Myocyte (in vitro differentiated cells): ENCODE results near the gene KRTAP5-5. TPM values are rescaled to one million over a fixed set of nuclear protein-coding genes. Genes with fewer than 3 reads are reported as not detected.
"Not testable (repeated sequence)": the region's sequence is repeated elsewhere in the genome, so short reads cannot be mapped to it uniquely, and the experiment has no call there.

Source experiments
- DNase-seq: peaks from one replicate; pipeline ENCODE4 v3.0.0-alpha.2; 2012; ENCODE audit warnings: low read depth
- total RNA-seq: library from RNA; depleted of rRNA; stranded (reverse); fragments of >200 nt; gene quantifications from 2 replicates; pipeline ENCODE4 v1.2.3, GENCODE V29; 2014

KRTAP5-5 gene
- total RNA-seq, 1 donor from 2014 or later = not detected

DNA sequence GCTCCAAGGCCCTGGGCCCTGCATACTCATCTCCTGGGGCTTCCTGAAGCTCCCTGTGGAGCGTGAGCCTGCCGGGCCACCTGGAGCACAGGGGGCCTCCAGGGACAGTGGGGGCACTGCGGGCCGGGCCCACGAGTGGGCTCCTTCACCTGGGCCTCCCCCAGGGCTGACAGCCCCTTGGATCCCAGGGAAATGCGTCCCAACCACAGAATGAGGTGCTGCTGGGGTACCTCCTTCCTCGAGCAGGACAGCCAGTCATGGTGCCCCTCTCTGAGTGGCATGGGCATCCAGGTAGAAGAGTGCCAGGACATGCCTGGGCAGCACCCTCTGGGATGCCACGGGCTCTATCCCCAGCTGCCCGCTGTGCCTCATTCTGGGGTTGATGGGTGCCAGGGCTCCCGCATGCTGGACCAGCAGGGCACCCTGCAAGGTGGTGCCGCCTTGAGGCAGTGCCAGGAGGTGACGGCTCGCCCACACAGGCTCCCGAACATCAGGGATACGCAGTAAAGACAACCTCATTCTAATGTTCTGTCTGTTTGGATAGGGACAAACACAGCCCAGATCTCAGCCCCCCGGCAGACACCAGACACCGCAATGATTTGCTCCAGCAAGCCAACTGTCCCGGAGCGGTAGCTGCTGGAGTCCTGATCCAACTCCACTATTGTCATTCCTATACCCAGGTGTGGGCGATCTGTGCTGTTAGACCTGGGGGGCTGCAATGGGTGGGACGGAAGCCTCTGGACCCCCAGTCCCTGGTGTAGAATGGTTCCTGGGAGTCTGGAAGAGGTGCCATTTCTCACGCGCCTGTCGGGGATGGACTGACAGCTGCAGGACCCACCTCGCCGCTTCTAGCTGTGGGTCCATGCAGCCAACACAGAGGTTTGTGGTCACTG is 25.8 kb downstream of the KRTAP5-5 start:
- DNase-seq = no peak

DNA sequence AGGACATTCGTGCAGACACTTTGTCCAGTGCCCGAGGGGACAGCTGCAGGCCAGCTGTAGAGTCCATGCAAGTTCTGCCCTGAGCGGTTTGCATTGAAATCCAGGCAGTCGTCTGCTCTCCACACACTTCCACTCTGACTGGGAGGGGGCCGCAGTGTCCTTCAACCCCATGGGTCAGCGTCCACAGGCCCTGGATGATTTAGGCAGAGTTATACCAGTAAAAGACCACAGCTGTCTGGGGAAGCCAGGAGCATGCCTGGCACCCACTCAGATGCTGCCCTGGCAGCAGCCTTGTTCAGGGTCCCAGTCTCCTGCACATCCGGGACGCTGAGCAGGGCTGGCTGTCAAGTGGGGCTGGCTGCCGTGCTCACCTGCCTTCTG is 26.5 kb downstream of the KRTAP5-5 start:
- peak; percentile 51 for DNase-seq

DNA sequence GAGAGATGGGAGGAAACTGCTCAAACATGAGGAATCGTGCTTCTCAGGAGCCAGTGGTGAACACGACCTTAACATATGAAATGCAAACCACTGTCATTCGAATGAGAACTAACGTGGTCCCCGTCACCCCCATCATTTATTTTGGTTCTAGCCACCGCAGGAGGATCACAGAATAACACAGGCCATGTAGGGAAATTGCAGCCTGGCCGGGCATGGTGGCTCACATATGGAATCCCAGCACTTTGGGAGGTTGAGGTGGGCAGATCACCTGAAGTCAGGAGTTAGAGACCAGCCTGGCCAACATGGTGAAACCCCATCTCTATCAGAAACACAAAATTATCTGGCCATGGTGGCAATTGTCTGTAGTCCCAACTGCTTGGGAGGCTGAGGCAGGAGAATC is 27.1 kb downstream of the KRTAP5-5 start:
- DNase-seq = no peak

- no peak for DNase-seq
Observed at GRCh38 chr11:1659506-1659905, 29.9 kb downstream of the KRTAP5-5 start.

DNA sequence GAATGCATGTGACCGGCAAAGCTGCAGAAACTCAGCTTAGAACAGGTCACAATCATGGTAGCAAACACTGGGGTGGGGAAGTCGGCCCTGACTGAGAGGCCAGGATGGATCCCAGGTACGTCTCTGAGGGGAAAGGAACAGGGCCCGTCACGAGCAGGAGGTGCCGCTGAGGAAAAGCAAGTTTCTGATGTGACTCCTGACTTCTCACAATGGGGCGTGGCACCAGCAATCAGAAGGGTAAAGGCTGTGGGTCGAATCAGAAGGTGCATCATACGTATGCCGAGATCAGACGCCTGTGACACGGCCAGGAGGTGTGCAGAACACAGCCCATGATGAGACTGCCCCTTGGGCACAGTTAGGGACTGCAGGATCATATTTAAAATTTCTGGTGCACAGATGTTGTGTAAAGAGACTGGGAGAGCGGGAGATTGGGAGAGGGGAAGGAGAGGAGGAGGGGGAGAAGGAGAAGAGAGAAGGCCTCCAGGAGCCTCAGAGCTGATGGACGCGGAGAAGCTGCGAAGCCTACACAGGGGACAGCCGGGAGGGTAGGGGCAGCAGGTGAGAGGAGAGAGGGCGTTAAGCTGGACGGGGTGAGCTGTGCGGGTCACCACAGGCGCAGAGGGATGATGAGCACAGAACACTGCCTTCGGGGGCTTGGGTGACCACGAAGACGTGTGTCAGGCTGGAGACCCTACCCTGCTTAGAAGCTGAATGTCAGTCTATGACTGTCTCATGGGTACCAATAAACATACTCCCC is 30.7 kb downstream of the KRTAP5-5 start:
- DNase-seq = no peak

GRCh38 chr11:1661454-1662269 is 32.1 kb downstream of the KRTAP5-5 start:
- DNase-seq = not testable (repeated sequence)

DNA sequence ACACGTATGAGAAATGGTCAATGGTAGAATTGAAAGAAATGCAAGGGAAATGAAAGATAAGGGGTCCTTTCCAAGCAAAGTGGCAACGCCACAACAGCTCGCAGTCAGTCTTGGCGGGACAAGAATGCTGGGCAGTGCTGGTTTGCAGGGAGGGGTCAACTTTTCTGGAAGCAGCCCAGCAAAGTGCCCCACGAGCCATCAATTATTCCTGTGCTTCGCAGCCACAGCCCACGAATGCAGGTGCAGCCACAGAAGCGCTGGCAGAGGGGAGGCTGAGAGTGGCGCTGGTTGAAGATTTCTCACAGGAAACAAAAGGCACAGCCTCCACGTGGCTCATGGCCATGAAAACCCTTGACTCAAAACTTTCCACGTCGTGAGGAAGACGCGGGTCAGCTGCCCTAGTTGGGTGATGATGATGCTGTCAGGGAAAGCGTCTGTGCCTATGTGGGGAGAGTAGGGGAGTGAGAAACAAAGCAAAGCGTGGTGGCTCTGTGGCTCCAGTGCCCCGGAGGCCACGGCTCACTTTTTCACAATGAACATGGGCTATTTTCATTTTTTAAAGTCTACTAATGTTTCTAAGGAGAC is 33.2 kb downstream of the KRTAP5-5 start:
- not testable (repeated sequence) for DNase-seq

DNA sequence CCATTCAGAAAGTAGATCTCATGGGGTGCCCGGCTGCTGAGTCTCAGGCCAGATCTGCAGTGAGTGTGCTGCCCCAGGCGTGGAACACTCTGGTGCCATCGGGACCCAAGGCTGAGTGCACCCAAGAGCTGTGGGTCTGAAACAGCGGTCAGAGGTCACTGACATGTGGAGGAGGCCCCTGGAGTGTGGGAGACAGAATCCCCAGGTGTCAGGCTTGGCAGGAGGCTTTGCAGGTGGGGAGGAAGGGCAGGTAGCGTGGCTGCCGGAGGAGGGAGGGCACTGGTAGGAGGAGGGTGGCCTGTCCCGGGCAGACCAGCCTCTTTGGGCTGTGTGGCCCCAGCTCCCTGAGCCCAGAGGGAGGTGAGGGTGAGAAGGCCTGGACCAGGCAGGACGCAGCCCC is 35.7 kb downstream of the KRTAP5-5 start:
- DNase-seq = no peak

GRCh38 chr11:1667121-1667850 is 37.7 kb downstream of the KRTAP5-5 start:
- no peak for DNase-seq

GRCh38 chr11:1667906-1668305 is 38.3 kb downstream of the KRTAP5-5 start:
- DNase-seq = no peak

GRCh38 chr11:1668911-1669473 is 39.4 kb downstream of the KRTAP5-5 start:
- DNase-seq = no peak

GRCh38 chr11:1669546-1670218 is 40.1 kb downstream of the KRTAP5-5 start:
- DNase-seq = no peak

- DNase-seq = not testable (repeated sequence)
Observed at GRCh38 chr11:1670457-1670856, 40.9 kb downstream of the KRTAP5-5 start.

- DNase-seq = no peak
Observed at GRCh38 chr11:1670905-1671371, 41.4 kb downstream of the KRTAP5-5 start.

DNA sequence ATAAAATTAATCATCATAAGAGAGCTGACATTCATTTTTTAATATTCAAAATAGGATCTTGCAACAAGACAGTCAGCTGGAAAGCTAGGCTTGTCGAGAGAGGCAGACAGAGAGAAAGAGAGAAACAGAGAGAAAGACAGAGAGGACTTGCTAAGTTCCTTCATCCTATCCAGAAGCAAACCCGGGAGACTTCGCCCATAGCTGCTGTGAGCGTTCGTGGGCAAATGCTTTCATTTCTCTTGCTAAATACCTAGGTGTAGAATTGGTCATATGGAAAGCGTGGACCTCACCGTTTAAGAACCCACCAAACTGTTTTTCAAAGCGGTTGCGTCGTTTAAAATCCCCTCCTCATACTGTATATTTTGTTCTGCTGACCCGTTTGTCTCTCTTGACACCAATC is 42.1 kb downstream of the KRTAP5-5 start:
- no peak for DNase-seq

DNA sequence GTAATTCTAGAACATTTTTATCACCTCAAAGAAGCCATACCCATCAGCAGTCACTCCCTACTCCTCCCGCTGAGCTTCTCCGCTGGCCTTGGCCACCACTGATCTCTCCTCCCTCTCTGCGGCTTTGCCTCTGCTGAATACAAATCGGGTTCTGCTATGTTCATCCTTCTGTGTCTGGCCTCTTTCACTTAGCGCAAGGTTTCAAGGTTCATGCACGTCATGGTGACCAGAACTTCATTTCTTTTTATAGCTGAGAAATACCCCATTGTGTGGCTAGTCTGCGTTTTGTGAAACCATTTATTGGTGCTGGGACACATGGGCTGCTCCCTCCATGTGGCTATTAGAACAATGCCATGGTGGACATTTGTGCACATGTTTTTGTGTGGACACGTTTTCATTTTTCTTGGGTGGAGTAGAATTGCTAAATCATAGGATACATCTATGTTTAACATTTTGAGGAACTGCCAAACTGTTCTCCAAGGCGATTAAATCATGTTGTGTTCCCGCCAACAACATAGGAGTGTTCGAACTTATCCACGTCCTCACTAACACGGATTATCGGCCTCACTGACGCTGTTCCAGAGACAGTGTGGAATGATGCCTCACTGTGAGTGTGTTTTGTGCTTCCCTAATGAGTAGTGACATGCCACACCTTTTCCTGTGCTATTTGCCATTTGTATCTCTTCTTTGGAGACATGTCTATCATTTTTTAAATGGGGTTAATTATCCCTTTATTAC is 43.2 kb downstream of the KRTAP5-5 start:
- no peak for DNase-seq

GRCh38 chr11:1673446-1674172 is 44.0 kb downstream of the KRTAP5-5 start:
- DNase-seq = no peak
